HG02759 (cell line): ENCODE data around the gene INSIG1.

Experiments used
- ATAC-seq: cut with Tn5 transposase; IDR thresholded peaks from one replicate; pipeline ENCODE4 v1.9.1; 2021; ENCODE audit warnings: mild to moderate bottlenecking, moderate library complexity; ENCODE audit not compliant: unreplicated experiment

INSIG1 gene

GRCh38 chr7:155344618-155345433 lies 47.1 kb downstream of the INSIG1 start:
- ATAC-seq: peak; percentile 92

GRCh38 chr7:155345490-155345889 lies 47.8 kb downstream of the INSIG1 start:
- no peak for ATAC-seq

GRCh38 chr7:155346285-155346684 lies 48.6 kb downstream of the INSIG1 start:
- no peak for ATAC-seq

DNA sequence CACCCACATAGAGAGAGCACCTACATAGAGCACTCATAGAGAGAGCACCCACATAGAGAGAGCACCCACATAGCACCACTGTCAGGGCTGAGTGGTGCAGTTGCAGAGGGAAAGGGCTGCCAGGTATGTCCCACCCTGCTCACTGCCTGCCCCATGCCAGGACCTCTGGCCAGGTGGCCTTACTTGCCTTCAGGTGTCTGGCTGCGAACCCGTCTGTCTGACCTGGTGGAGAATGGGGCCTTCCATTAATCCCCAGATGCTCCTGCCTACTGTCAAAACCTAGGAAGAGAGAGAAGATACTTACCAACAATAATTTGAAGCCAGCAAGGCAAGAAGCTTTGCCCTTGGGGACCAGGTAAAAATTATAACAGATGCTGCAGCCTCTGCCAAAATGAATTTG lies 51.1 kb downstream of the INSIG1 start:
- no peak for ATAC-seq

DNA sequence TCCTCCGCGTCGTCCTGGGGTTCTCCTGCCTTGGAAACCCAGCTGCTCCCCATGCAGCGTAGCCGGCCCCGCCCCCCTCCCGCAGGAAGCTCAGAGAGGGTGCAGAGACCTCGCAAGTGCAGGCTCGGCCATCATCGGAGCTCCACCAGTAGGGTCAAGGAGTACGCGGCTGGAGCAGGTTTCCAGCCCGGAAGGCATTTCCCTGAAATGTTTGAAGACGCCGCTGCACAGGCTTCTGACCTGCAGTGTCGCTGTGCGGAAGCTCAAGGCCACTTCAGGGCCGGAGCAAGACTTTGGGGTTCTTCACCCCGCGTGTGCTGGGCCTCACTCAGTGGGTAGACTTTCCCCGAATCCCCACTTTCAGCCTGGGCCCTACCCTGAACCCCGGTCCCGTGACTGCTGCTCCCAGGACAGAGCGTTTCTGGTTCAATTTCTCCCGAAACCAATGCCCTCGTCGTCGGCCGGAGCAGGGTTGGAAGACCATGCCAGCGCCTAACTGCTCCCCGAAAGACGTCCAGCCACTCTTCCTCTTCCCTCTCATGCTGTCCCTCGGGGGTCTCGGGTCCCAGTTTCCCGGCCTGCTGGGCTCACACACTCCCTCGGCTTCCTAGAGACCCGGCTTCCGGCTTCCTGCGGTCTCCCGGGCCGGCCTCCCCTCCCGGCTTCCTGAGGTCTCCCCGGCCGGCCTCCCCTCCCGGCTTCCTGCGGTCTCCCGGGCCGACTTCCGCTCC lies 52.1 kb downstream of the INSIG1 start:
- no peak for ATAC-seq

- ATAC-seq: no peak
Measured at GRCh38 chr7:155351120-155351870, 53.6 kb downstream of the INSIG1 start.

- ATAC-seq: no peak
Measured at GRCh38 chr7:155352076-155352752, 54.5 kb downstream of the INSIG1 start.

- no peak for ATAC-seq
Measured at GRCh38 chr7:155352753-155353115, 55.1 kb downstream of the INSIG1 start.

- ATAC-seq: no peak
Measured at GRCh38 chr7:155353256-155353897, 55.7 kb downstream of the INSIG1 start.

GRCh38 chr7:155354371-155355048 lies 56.8 kb downstream of the INSIG1 start:
- ATAC-seq: no peak

DNA sequence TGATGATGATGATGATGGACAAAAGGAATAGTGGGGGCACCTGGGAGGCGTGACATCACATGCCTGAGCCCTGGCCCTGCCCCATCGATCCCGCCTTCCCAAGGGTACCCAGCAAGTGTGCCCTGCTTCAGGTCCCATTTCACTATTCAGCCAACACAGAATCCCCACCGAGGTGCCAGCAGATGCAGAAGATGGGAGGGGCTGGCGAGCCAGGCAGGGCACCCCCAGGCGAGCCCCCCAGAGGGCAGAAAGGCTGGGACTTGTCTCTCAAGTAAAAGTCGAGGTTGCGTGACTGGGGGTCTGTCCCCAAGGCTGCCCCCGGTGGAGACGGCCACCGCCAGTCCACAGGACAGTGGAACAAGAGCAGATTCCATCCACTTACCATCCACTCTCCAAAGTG lies 57.5 kb downstream of the INSIG1 start:
- no peak for ATAC-seq

- ATAC-seq: no peak
Measured at GRCh38 chr7:155355745-155356144, 58.1 kb downstream of the INSIG1 start.

- no peak for ATAC-seq
Measured at GRCh38 chr7:155356323-155357105, 58.8 kb downstream of the INSIG1 start.

GRCh38 chr7:155357573-155358041 lies 59.9 kb downstream of the INSIG1 start:
- ATAC-seq: no peak

DNA sequence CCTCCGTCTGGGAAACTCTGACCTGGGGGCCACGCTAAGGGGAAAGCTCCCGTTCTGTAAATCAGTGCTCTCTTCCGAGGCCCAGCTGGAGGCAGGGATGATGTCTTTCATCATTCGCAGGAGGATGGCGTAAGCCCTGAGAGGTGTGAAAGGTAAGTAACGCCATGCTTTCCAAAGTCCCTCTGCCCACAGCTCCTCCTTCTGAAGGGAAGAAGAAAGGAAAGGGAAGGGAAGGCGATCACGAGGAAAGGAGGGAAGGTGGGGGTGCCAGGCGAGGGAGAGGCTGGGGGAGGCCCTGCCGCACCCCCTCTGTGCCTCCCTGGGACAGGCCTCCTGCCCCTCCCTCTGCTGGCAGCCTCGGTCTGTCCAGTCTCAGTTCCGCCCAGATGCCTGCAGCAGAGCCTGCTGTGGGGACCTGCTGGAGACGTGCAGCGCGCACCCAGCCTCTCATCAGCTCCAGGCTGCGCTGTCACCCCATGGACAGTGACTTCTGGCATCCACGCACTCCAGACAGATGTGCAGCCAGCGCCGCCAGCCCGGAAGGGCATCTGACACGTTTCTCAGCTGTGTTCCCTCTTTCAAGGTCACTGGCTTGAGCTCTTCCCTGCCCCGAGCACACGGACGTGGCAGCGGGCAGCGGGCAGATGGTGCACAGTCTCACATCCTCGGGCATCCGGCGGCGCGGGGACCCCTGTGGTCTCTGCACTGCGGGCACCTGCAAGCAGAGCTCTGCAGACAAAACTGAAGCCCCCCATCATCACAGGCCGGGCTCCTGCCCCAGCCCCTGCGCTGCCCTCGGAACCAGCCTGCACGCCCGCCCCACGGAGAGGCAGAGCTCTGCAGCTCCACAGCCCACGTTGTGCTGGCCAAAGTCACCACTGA lies 60.6 kb downstream of the INSIG1 start:
- no peak for ATAC-seq

GRCh38 chr7:155358948-155359712 lies 61.5 kb downstream of the INSIG1 start:
- ATAC-seq: no peak
